OCI-LY3 (cell line): Measurements from ENCODE around the gene HNRNPA1.

Experiments
- EZH2phosphoT487 ChIP-seq: fragments of 200-600 bp; shearing (Covaris generic); IDR thresholded peaks from 2 replicates; pipeline ENCODE4 v1.6.1; 2018; ENCODE audit warnings: antibody characterized with exemption, mixed run types, low read depth
- TF ChIP-seq, protein P1 (sequence below): fragments of 200-600, 300-600 bp; sonication (generic); IDR thresholded peaks from 2 replicates; pipeline ENCODE4 v1.5.1; 2014; ENCODE audit warnings: antibody characterized with exemption, low read length, low read depth

DNA sequence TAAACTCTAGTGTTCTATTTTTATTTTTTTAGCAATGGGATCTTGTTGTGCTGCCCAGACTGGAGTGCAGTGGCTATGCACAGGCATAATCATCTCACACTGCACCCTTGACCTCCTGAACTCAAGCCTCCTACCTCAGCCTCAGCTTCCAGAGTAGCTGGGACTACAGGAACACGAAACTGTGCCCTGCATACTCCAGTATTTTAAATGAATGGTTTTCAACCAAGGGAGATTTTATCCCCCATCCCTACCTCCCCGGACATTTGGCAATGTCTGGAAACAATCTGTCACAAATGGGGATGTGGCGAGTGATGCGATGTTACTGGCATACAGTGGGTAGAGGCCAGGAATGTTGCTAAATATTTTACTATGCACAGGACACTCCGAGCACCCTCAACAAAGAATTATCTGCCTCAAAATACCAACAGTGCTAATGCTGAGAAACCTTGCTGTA lies 2.7 kb upstream of the HNRNPA1 start:
- TF ChIP-seq, protein P1, sequence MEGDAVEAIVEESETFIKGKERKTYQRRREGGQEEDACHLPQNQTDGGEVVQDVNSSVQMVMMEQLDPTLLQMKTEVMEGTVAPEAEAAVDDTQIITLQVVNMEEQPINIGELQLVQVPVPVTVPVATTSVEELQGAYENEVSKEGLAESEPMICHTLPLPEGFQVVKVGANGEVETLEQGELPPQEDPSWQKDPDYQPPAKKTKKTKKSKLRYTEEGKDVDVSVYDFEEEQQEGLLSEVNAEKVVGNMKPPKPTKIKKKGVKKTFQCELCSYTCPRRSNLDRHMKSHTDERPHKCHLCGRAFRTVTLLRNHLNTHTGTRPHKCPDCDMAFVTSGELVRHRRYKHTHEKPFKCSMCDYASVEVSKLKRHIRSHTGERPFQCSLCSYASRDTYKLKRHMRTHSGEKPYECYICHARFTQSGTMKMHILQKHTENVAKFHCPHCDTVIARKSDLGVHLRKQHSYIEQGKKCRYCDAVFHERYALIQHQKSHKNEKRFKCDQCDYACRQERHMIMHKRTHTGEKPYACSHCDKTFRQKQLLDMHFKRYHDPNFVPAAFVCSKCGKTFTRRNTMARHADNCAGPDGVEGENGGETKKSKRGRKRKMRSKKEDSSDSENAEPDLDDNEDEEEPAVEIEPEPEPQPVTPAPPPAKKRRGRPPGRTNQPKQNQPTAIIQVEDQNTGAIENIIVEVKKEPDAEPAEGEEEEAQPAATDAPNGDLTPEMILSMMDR, result no peak
- TF ChIP-seq EZH2phosphoT487, result no peak
